K562 (cell line): ENCODE results near the gene OCA2. TPM values are rescaled to one million over a fixed set of nuclear protein-coding genes. Genes with fewer than 3 reads are reported as not detected.

Experiments
- ATAC-seq: fragments of 200-7000 bp; cut with Tn5 transposase; 3 replicates; pipeline ENCODE4 v1.9.1; 2020; ENCODE audit warnings: moderate library complexity
- BruUV-seq: library from RNA; stranded (reverse); fragments of 400-500 nt; replicated peaks from 2 replicates; lab custom pipeline; 2021; lab: Mats Ljungman, UMichigan
- CTCF ChIA-PET: fragments of 300-600 bp; formaldehyde crosslinking; extraction: SDS; loops from one replicate; lab custom pipeline; 2021; ENCODE audit warnings: low intra/inter-chr PET ratio; lab: Yijun Ruan, JAX
- POLR2A ChIA-PET: fragments of 300-600, 350-650 bp; sonication (Branson Sonifier 250); formaldehyde crosslinking; extraction: SDS; loops from one replicate; lab custom pipeline; 2021; ENCODE audit warnings: antibody characterized with exemption, inconsistent platforms; lab: Yijun Ruan, JAX
- DNase-seq, 4 experiments: peaks; one replicate each; pipeline versions ENCODE4 v3.0.0 to v3.0.0-alpha.2; 2011 to 2018; ENCODE audit warnings: low spot score in 3 of 4, mixed read lengths in 3 of 4; ENCODE audit errors: extremely low read depth in 1 of 4
- FAIRE-seq: peaks from 2 replicates; lab custom pipeline; 2011; peaks lifted over from hg19 to GRCh38; lab: Jason Lieb, UNC
- H2AFZ ChIP-seq: 2 replicates; pipeline ENCODE4 v1.6.0; 2011; ENCODE audit warnings: low read depth, low read length, control low read depth, inconsistent platforms
- H3K27ac ChIP-seq: fragments of 200-600 bp; 3 replicates; pipeline ENCODE4 v1.8.0; 2011; ENCODE audit warnings: low read depth, mild to moderate bottlenecking, control low read depth, inconsistent platforms, low read length, moderate library complexity, mixed read lengths; ENCODE audit errors: extremely low read depth
- H3K27me3 ChIP-seq, 2 experiments: fragments of 300-600 bp in 1 of 2; 2 replicates in 1 of 2; 3 replicates in 1 of 2; pipeline versions ENCODE4 v1.6.0 to v1.8.0; 2011; ENCODE audit warnings: inconsistent platforms in 2 of 2, low read length in 2 of 2, mild to moderate bottlenecking in 1 of 2, mixed read lengths in 1 of 2, moderate library complexity in 1 of 2; ENCODE audit not compliant: control insufficient read depth in 2 of 2, insufficient read depth in 2 of 2
- H3K36me3 ChIP-seq: fragments of 300-600 bp; 3 replicates; pipeline ENCODE4 v1.8.0; 2011; ENCODE audit warnings: mild to moderate bottlenecking, low read length, inconsistent platforms; ENCODE audit not compliant: control insufficient read depth, insufficient read depth
- H3K4me1 ChIP-seq, 2 experiments: fragments of 200-600 bp in 1 of 2; replicated peaks in 1 of 2; 2 replicates in 1 of 2; 3 replicates in 1 of 2; pipeline versions ENCODE4 v1.5.1 to v1.8.0; 2011; ENCODE audit warnings: inconsistent platforms in 2 of 2, low read length in 2 of 2, mild to moderate bottlenecking in 1 of 2, mixed read lengths in 1 of 2, moderate library complexity in 1 of 2; ENCODE audit not compliant: control insufficient read depth in 2 of 2, insufficient read depth in 2 of 2
- H3K4me2 ChIP-seq: 2 replicates; pipeline ENCODE4 v1.6.1; 2011; ENCODE audit warnings: low read length, control low read depth, inconsistent platforms, mixed read lengths; ENCODE audit not compliant: insufficient read depth
- H3K4me3 ChIP-seq: fragments of 200-600 bp; sonication (generic), shearing (Covaris generic); 2 replicates; pipeline ENCODE4 v1.5.1; 2016; ENCODE audit warnings: control low read depth, inconsistent platforms
- H3K79me2 ChIP-seq: fragments of 200-600 bp; 3 replicates; pipeline ENCODE4 v1.8.0; 2011; ENCODE audit warnings: low read length, inconsistent platforms; ENCODE audit not compliant: control insufficient read depth, insufficient read depth
- H3K9ac ChIP-seq, 2 experiments: 2 replicates each; pipeline versions ENCODE4 v1.6.0 to v1.6.1; 2011; ENCODE audit warnings: low read depth in 2 of 2, low read length in 2 of 2, control low read depth in 1 of 2, inconsistent platforms in 1 of 2, mild to moderate bottlenecking in 1 of 2, mixed read lengths in 1 of 2; ENCODE audit not compliant: insufficient read depth in 1 of 2
- H3K9me1 ChIP-seq: one replicate; pipeline ENCODE4 v1.6.0; 2011; ENCODE audit warnings: inconsistent platforms, mild to moderate bottlenecking, low read length, moderate library complexity; ENCODE audit not compliant: control insufficient read depth, insufficient read depth
- H3K9me3 ChIP-seq: replicated peaks from 2 replicates; pipeline ENCODE4 v1.5.1; 2011; ENCODE audit warnings: low read depth, low read length, inconsistent platforms; ENCODE audit not compliant: control insufficient read depth, insufficient read depth
- H4K20me1 ChIP-seq: replicated peaks from 2 replicates; pipeline ENCODE4 v1.6.1; 2011; ENCODE audit warnings: low read length, inconsistent platforms, mixed read lengths; ENCODE audit not compliant: control insufficient read depth, insufficient read depth
- ARHGAP35 ChIP-seq: fragments of 450-650 bp; IDR thresholded peaks from 2 replicates; pipeline ENCODE4 v1.6.1; 2018; ENCODE audit not compliant: partially characterized antibody
- CBX5 ChIP-seq: IDR thresholded peaks from 2 replicates; pipeline ENCODE4 v1.6.1; 2014; ENCODE audit warnings: low read depth, borderline replicate concordance
- KAT2B ChIP-seq: IDR thresholded peaks from one replicate; pipeline ENCODE4 v1.6.1; 2012; ENCODE audit warnings: low read depth, mild to moderate bottlenecking, control low read depth, inconsistent platforms, low read length, moderate library complexity
- LARP7 ChIP-seq: fragments of 450-650 bp; IDR thresholded peaks from 2 replicates; pipeline ENCODE4 v1.6.1; 2016
- MCM3 ChIP-seq: fragments of 450-650 bp; IDR thresholded peaks from 2 replicates; pipeline ENCODE4 v1.6.1; 2016
- MGA ChIP-seq: fragments of 450-650 bp; IDR thresholded peaks from 2 replicates; pipeline ENCODE4 v1.6.1; 2016; ENCODE audit warnings: mild to moderate bottlenecking, moderate library complexity
- NR2F6 ChIP-seq: fragments of 450-650 bp; formaldehyde crosslinking; IDR thresholded peaks from 2 replicates; pipeline ENCODE4 v1.4.0; 2020; ENCODE audit warnings: mild to moderate bottlenecking
- PKNOX1 ChIP-seq: fragments of 450-650 bp; IDR thresholded peaks from 2 replicates; pipeline ENCODE4 v1.6.1; 2016
- PTTG1 ChIP-seq: fragments of 450-650 bp; IDR thresholded peaks from 2 replicates; pipeline ENCODE4 v1.6.1; 2016; ENCODE audit warnings: low read depth, mild to moderate bottlenecking, missing genetic modification characterization, missing compliant biosample characterization
- ZBTB17 ChIP-seq: fragments of 450-650 bp; formaldehyde crosslinking; IDR thresholded peaks from 2 replicates; pipeline ENCODE4 v1.4.0; 2020; ENCODE audit warnings: mild to moderate bottlenecking
- ZNF134 ChIP-seq: fragments of 250-450 bp; sonication (Bioruptor Pico); conservative IDR thresholded peaks from 2 replicates; pipeline ENCODE4 v1.4.0; 2020
- WGBS: fragments of 100-300 bp; shearing (Covaris generic); methylation state at CpG from one replicate; pipeline ENCODE4 v1.1.6; 2016; ENCODE audit warnings: low coverage, mixed read lengths; ENCODE audit not compliant: insufficient coverage; ENCODE audit errors: missing lambda C conversion rate; 5-methylcytosine and 5-hydroxymethylcytosine counted together
- in situ Hi-C: fragments of 300-500 bp; cut with MboI; formaldehyde crosslinking; loops from 4 replicates; pipeline ENCODE4 v1.15.0; 2018; ENCODE audit warnings: inconsistent platforms, mixed read lengths
- intact Hi-C: fragments of 100-400 bp; cut with micrococcal nuclease; formaldehyde crosslinking; loops from 2 replicates; pipeline ENCODE4 v1.14.2; 2022
- polyA plus RNA-seq, 8 experiments: library from polyadenylated mRNA; depleted of rRNA in 4 of 8; stranded (reverse) in 5 of 8; unstranded in 3 of 8; fragments of >200 nt; fragmentation: Nextera tagmentation in 2 of 8; fragmentation: Illumina TruSeq in 1 of 8; extraction: Ambion mirVana in 2 of 8; extraction: Trizol in 1 of 8; gene quantifications; 2 replicates each; pipeline versions ENCODE4 v1.2.1 to v1.2.3, GENCODE V29; 2011 to 2014; ENCODE audit warnings: inconsistent platforms in 1 of 8, missing spikeins in 1 of 8
- total RNA-seq, 7 experiments: library from RNA; depleted of rRNA in 6 of 7; stranded (reverse); fragments of >200 nt in 6 of 7; fragmentation: Illumina TruSeq in 2 of 7; extraction: Trizol in 2 of 7; gene quantifications; 2 replicates each; pipeline versions ENCODE4 v1.2.1 to v1.2.3, GENCODE V29; 2011 to 2021; ENCODE audit warnings: low replicate concordance in 1 of 7

OCA2 gene
- total and polyA plus RNA-seq, 9 of the 15 experiments (the other 6 are each of a cell fraction or from before 2014, with no cell fraction given): 0.07 to 0.59 (median 0.17) TPM; not detected in 1

- H3K4me2 ChIP-seq: no peak overlapping the region
- ChIA-PET POLR2A (no interaction called here), CTCF (no interaction called here)
- no TSS peak for BruUV-seq
- H3K27ac ChIP-seq: no peak overlapping the region
- H3K9me1 ChIP-seq: no peaks in the 10 kb centered on the region
- no peak for FAIRE-seq
- no peaks in the 10 kb centered on the region; the same call in 1 of the 2 replicates for H4K20me1 ChIP-seq
- 83% methylated on average over 27 of the region's 63 CpGs for WGBS
- H3K4me1 ChIP-seq: peaks cover 0 to 7% of the 10 kb centered on the region in 2 experiments; a peak in 2 of 5 replicates
- in situ Hi-C loops: no loop called here
- no peak for ATAC-seq
- H3K36me3 ChIP-seq: peaks cover 14% of the 10 kb centered on the region; the same call in 2 of the 3 replicates
- H3K9ac ChIP-seq: no peak overlapping the region
- intact Hi-C loops: no loop called here
- peaks cover 3% of the 10 kb centered on the region; the same call in 1 of the 2 replicates for H3K9me3 ChIP-seq
- no peak overlapping the region for H2AFZ ChIP-seq
- H3K27me3 ChIP-seq: peaks cover 0 to 2% of the 10 kb centered on the region in 2 experiments; a peak in 1 of 5 replicates
- DNase-seq: no peak
- no peak overlapping the region for H3K4me3 ChIP-seq
- no peaks in the 10 kb centered on the region for H3K79me2 ChIP-seq
- no peak for TF ChIP-seq CBX5
- no peak for TF ChIP-seq LARP7
- no peak for TF ChIP-seq ARHGAP35
- no peak for TF ChIP-seq PKNOX1
- TF ChIP-seq ZBTB17 (CRISPR knock-in tag): no peak
- no peak for TF ChIP-seq MCM3
- no peak for TF ChIP-seq ZNF134 (CRISPR knock-in tag)
- no peak for TF ChIP-seq MGA
- no peak for TF ChIP-seq PTTG1
- TF ChIP-seq NR2F6 (CRISPR knock-in tag): no peak
- TF ChIP-seq KAT2B: no peak
Observed at GRCh38 chr15:28107111-28107903, 8.2 kb upstream of the OCA2 start.
